GM18498 (cell line): ENCODE results near the gene DUSP10.

Source experiments
- ATAC-seq: cut with Tn5 transposase; IDR thresholded peaks from one replicate; pipeline ENCODE4 v1.9.1; 2021; ENCODE audit warnings: mild to moderate bottlenecking, moderate library complexity; ENCODE audit not compliant: unreplicated experiment

The DUSP10 gene

GRCh38 chr1:221715321-221716169 lies 26.3 kb downstream of the DUSP10 start:
- ATAC-seq = no peak

GRCh38 chr1:221714227-221715152 lies 27.4 kb downstream of the DUSP10 start:
- no peak for ATAC-seq

- peak; percentile 73 for ATAC-seq
Observed at GRCh38 chr1:221712776-221713431, 29.0 kb downstream of the DUSP10 start.

GRCh38 chr1:221712198-221712684 lies 29.6 kb downstream of the DUSP10 start:
- ATAC-seq = peak; percentile 49

GRCh38 chr1:221711656-221712055 lies 30.2 kb downstream of the DUSP10 start:
- ATAC-seq = no peak

- ATAC-seq = no peak
Observed at GRCh38 chr1:221711063-221711577, 30.8 kb downstream of the DUSP10 start.

GRCh38 chr1:221709854-221710253 lies 32.0 kb downstream of the DUSP10 start:
- no peak for ATAC-seq

GRCh38 chr1:221708987-221709386 lies 32.9 kb downstream of the DUSP10 start:
- ATAC-seq = peak; percentile 32

- ATAC-seq = peak; percentile 61
Observed at GRCh38 chr1:221708076-221708571, 33.8 kb downstream of the DUSP10 start.

GRCh38 chr1:221706876-221707582 lies 34.9 kb downstream of the DUSP10 start:
- ATAC-seq = no peak

GRCh38 chr1:221706191-221706590 lies 35.7 kb downstream of the DUSP10 start:
- ATAC-seq = no peak

GRCh38 chr1:221704306-221704705 lies 37.6 kb downstream of the DUSP10 start:
- ATAC-seq = no peak

- no peak for ATAC-seq
Observed at GRCh38 chr1:221701570-221702186, 40.2 kb downstream of the DUSP10 start.

GRCh38 chr1:221700948-221701347 lies 40.9 kb downstream of the DUSP10 start:
- ATAC-seq = no peak

- no peak for ATAC-seq
Observed at GRCh38 chr1:221700536-221700935, 41.4 kb downstream of the DUSP10 start.

GRCh38 chr1:221699978-221700519 lies 41.8 kb downstream of the DUSP10 start:
- ATAC-seq = no peak

- no peak for ATAC-seq
Observed at GRCh38 chr1:221699577-221699976, 42.3 kb downstream of the DUSP10 start.

GRCh38 chr1:221698579-221699349 lies 43.1 kb downstream of the DUSP10 start:
- ATAC-seq = no peak
